H1 (cell line): Measurements from ENCODE around the gene CELF6. TPM values are rescaled to one million over a fixed set of nuclear protein-coding genes. Genes with fewer than 3 reads are reported as not detected.

Source experiments
- CTCF ChIA-PET: fragments of 300-600 bp; sonication (Branson Sonifier 250); formaldehyde crosslinking; loops from one replicate; lab custom pipeline; 2021; ENCODE audit not compliant: partially characterized antibody; lab: Charles Lee
- POLR2A ChIA-PET: fragments of 300-600 bp; sonication (Branson Sonifier 250); formaldehyde crosslinking; loops from one replicate; lab custom pipeline; 2021; ENCODE audit warnings: inconsistent platforms; ENCODE audit not compliant: partially characterized antibody; lab: Charles Lee
- DNase-seq, 2 experiments: peaks; one replicate each; pipeline versions ENCODE4 v3.0.0 to v3.0.0-alpha.2; 2010 to 2022; ENCODE audit warnings: low spot score in 2 of 2, low read depth in 1 of 2, mixed read lengths in 1 of 2
- FAIRE-seq: peaks from 2 replicates; lab custom pipeline; 2011; peaks lifted over from hg19 to GRCh38; lab: Jason Lieb, UNC
- H2AFZ ChIP-seq: 2 replicates; pipeline ENCODE4 v1.8.1; 2012; ENCODE audit warnings: low read length, inconsistent platforms
- H2AK5ac ChIP-seq: 2 replicates; pipeline ENCODE4 v1.6.1; 2013; ENCODE audit warnings: low read depth, low read length
- H2BK120ac ChIP-seq: replicated peaks from 2 replicates; pipeline ENCODE3; 2013; ENCODE audit warnings: low read depth, low read length, inconsistent platforms
- H2BK12ac ChIP-seq: 2 replicates; pipeline ENCODE4 v1.6.1; 2013; ENCODE audit warnings: low read depth, low read length
- H2BK15ac ChIP-seq: 2 replicates; pipeline ENCODE4 v1.6.1; 2013; ENCODE audit warnings: low read length
- H2BK20ac ChIP-seq: 2 replicates; pipeline ENCODE4 v1.6.1; 2013; ENCODE audit warnings: low read length
- H2BK5ac ChIP-seq: 2 replicates; pipeline ENCODE4 v1.6.1; 2013; ENCODE audit warnings: low read depth, low read length
- H3K14ac ChIP-seq: 2 replicates; pipeline ENCODE4 v1.6.1; 2013; ENCODE audit warnings: inconsistent platforms; ENCODE audit not compliant: insufficient read length
- H3K18ac ChIP-seq: 2 replicates; pipeline ENCODE4 v1.6.1; 2013; ENCODE audit warnings: low read length; ENCODE audit errors: extremely low read depth
- H3K23ac ChIP-seq: 2 replicates; pipeline ENCODE4 v1.6.1; 2013; ENCODE audit warnings: inconsistent platforms; ENCODE audit not compliant: insufficient read length
- H3K23me2 ChIP-seq: 2 replicates; pipeline ENCODE4 v1.6.1; 2013; ENCODE audit warnings: low read depth, low read length
- H3K27ac ChIP-seq: 2 replicates; pipeline ENCODE4 v1.6.1; 2011; ENCODE audit warnings: low read depth, low read length, inconsistent platforms
- H3K27me3 ChIP-seq, 4 experiments: replicated peaks in 1 of 4; 1 replicate in 1 of 4; 2 replicates in 3 of 4; pipeline versions ENCODE4 v1.6.1 to v1.8.1; 2011 to 2013; ENCODE audit warnings: low read length in 3 of 4, mild to moderate bottlenecking in 3 of 4, inconsistent platforms in 2 of 4, mixed read lengths in 2 of 4, moderate library complexity in 1 of 4; ENCODE audit not compliant: control insufficient read depth in 3 of 4, insufficient read depth in 3 of 4; ENCODE audit errors: extremely low read depth in 1 of 4
- H3K36me3 ChIP-seq, 4 experiments: 2 replicates each; pipeline versions ENCODE4 v1.6.1 to v1.8.1; 2011 to 2013; ENCODE audit warnings: mild to moderate bottlenecking in 4 of 4, low read length in 3 of 4, moderate library complexity in 2 of 4, control low read depth in 1 of 4, inconsistent platforms in 1 of 4; ENCODE audit not compliant: insufficient read depth in 4 of 4, control insufficient read depth in 2 of 4
- H3K4ac ChIP-seq: replicated peaks from 2 replicates; pipeline ENCODE3; 2013; ENCODE audit warnings: low read length, low read depth, mixed read lengths, inconsistent platforms; ENCODE audit not compliant: insufficient read length
- H3K4me1 ChIP-seq, 4 experiments: replicated peaks in 1 of 4; 1 replicate in 1 of 4; 2 replicates in 3 of 4; pipeline versions ENCODE4 v1.6.1 to v1.8.1; 2011 to 2013; ENCODE audit warnings: low read length in 3 of 4, inconsistent platforms in 2 of 4, mixed read lengths in 1 of 4; ENCODE audit not compliant: insufficient read depth in 4 of 4, control insufficient read depth in 3 of 4
- H3K4me2 ChIP-seq, 2 experiments: 2 replicates each; pipeline versions ENCODE4 v1.6.1 to v1.8.1; 2011 to 2013; ENCODE audit warnings: low read depth in 2 of 2, low read length in 2 of 2, control low read depth in 1 of 2, inconsistent platforms in 1 of 2, mild to moderate bottlenecking in 1 of 2; ENCODE audit not compliant: insufficient read depth in 1 of 2
- H3K4me3 ChIP-seq, 4 experiments: fragments of 200-600, 300-600 bp in 1 of 4; sonication (generic), shearing (Covaris generic), sonication (Bioruptor Twin) in 1 of 4; 2 replicates each; pipeline versions ENCODE4 v1.5.1 to v1.8.1; 2011 to 2016; ENCODE audit warnings: low read length in 4 of 4, low read depth in 3 of 4, control low read depth in 2 of 4, inconsistent platforms in 2 of 4, mild to moderate bottlenecking in 2 of 4, mixed read lengths in 1 of 4, moderate library complexity in 1 of 4; ENCODE audit not compliant: insufficient read depth in 2 of 4; ENCODE audit errors: extremely low read depth in 1 of 4
- H3K56ac ChIP-seq: replicated peaks from 2 replicates; pipeline ENCODE3; 2013; ENCODE audit warnings: low read depth, mild to moderate bottlenecking, mixed read lengths, low read length, inconsistent platforms; ENCODE audit not compliant: insufficient read length
- H3K79me1 ChIP-seq: 2 replicates; pipeline ENCODE4 v1.6.1; 2013; ENCODE audit warnings: low read depth, low read length, control low read depth
- H3K79me2 ChIP-seq, 2 experiments: 2 replicates each; pipeline versions ENCODE4 v1.6.1 to v1.8.1; 2012 to 2013; ENCODE audit warnings: low read length in 2 of 2, mild to moderate bottlenecking in 2 of 2, inconsistent platforms in 1 of 2; ENCODE audit not compliant: insufficient read depth in 2 of 2, control insufficient read depth in 1 of 2
- H3K9ac ChIP-seq, 4 experiments: replicated peaks in 1 of 4; 1 replicate in 1 of 4; 2 replicates in 3 of 4; pipeline versions ENCODE4 v1.6.1 to v1.8.1; 2011 to 2013; ENCODE audit warnings: low read depth in 3 of 4, low read length in 3 of 4, control low read depth in 2 of 4, mild to moderate bottlenecking in 2 of 4, moderate library complexity in 2 of 4, inconsistent platforms in 1 of 4; ENCODE audit errors: extremely low read depth in 1 of 4
- H3K9me3 ChIP-seq, 2 experiments: 2 replicates each; pipeline versions ENCODE4 v1.6.1 to v1.8.1; 2012 to 2013; ENCODE audit warnings: mild to moderate bottlenecking in 2 of 2, moderate library complexity in 2 of 2, control low read depth in 1 of 2, inconsistent platforms in 1 of 2, low read depth in 1 of 2, low read length in 1 of 2, mixed read lengths in 1 of 2; ENCODE audit not compliant: insufficient read depth in 2 of 2
- H4K20me1 ChIP-seq, 2 experiments: replicated peaks in 1 of 2; 2 replicates each; pipeline versions ENCODE3 to v1.8.1; 2011 to 2013; ENCODE audit warnings: inconsistent platforms in 2 of 2, low read length in 2 of 2, mild to moderate bottlenecking in 1 of 2; ENCODE audit not compliant: insufficient read depth in 2 of 2, control insufficient read depth in 1 of 2
- H4K5ac ChIP-seq: 2 replicates; pipeline ENCODE4 v1.6.1; 2013; ENCODE audit warnings: low read length, low read depth, mixed read lengths, inconsistent platforms; ENCODE audit not compliant: insufficient read length
- H4K8ac ChIP-seq: 2 replicates; pipeline ENCODE4 v1.8.0; 2013; ENCODE audit warnings: mild to moderate bottlenecking, moderate library complexity, low read length, inconsistent platforms; ENCODE audit not compliant: insufficient read depth; ENCODE audit errors: extremely low read depth
- H4K91ac ChIP-seq: replicated peaks from 2 replicates; pipeline ENCODE3; 2013; ENCODE audit warnings: low read length, mixed read lengths, inconsistent platforms; ENCODE audit not compliant: insufficient read length
- ATF3 ChIP-seq: IDR thresholded peaks from 2 replicates; pipeline ENCODE4 v1.6.1; 2011; ENCODE audit warnings: low read depth, mild to moderate bottlenecking, low read length; ENCODE audit not compliant: insufficient read depth
- CTBP2 ChIP-seq: IDR thresholded peaks from 2 replicates; pipeline ENCODE4 v1.7.0; 2011; ENCODE audit warnings: borderline replicate concordance, mild to moderate bottlenecking, moderate library complexity, mixed read lengths, low read length; ENCODE audit not compliant: insufficient read depth, insufficient read length
- EGR1 ChIP-seq: IDR thresholded peaks from 2 replicates; pipeline ENCODE4 v1.6.1; 2011; ENCODE audit warnings: low read depth, low read length, borderline replicate concordance
- EZH2 ChIP-seq: fragments of 200-600 bp; sonication (generic); IDR thresholded peaks from 2 replicates; pipeline ENCODE4 v1.7.1; 2012; ENCODE audit warnings: low read depth, mild to moderate bottlenecking, moderate library complexity, low read length, inconsistent platforms; ENCODE audit not compliant: severe bottlenecking
- JUN ChIP-seq: IDR thresholded peaks from 2 replicates; pipeline ENCODE4 v1.6.1; 2011; ENCODE audit warnings: low read depth, mild to moderate bottlenecking, improper control_type of control experiment, low read length
- USF2 ChIP-seq: IDR thresholded peaks from 2 replicates; pipeline ENCODE4 v1.6.1; 2011; ENCODE audit warnings: low read length, improper control_type of control experiment
- WGBS, 2 experiments: shearing (Covaris generic) in 1 of 2; methylation state at CpG; one replicate each; pipeline versions ENCODE4 v1.1.6 to v1.1.7; 2013 to 2015; ENCODE audit warnings: low lambda C conversion rate in 2 of 2, mixed read lengths in 2 of 2, inconsistent platforms in 1 of 2, low coverage in 1 of 2, missing lambda C conversion rate in 1 of 2; ENCODE audit not compliant: insufficient replicate concordance in 2 of 2, insufficient coverage in 1 of 2, insufficient read length in 1 of 2; ENCODE audit errors: extremely low coverage in 1 of 2, missing lambda C conversion rate in 1 of 2; 5-methylcytosine and 5-hydroxymethylcytosine counted together
- polyA plus RNA-seq, 7 experiments: library from polyadenylated mRNA; depleted of rRNA in 3 of 7; stranded (reverse) in 5 of 7; unstranded in 2 of 7; fragments of >200 nt in 5 of 7; fragments of 200-250 nt in 2 of 7; gene quantifications; 1 replicate in 5 of 7; 2 replicates in 1 of 7; 4 replicates in 1 of 7; pipeline versions ENCODE4 v1.2.1 to v1.2.3, GENCODE V29; 2011 to 2013; ENCODE audit warnings: missing spikeins in 2 of 7, mixed read lengths in 2 of 7
- total RNA-seq: library from RNA; stranded (reverse); fragmentation: NEBNext Ultra II Directional; extraction: Animal tissue kit (Norgen Biotek cat#: 25700); gene quantifications from 2 replicates; pipeline ENCODE4 v1.2.1, GENCODE V29; 2021

Gene CELF6
- total and polyA plus RNA-seq, 2 of the 8 experiments (the other 6 are each of a cell fraction or from before 2014, with no cell fraction given): 0.09 to 0.19 TPM

GRCh38 chr15:72340366-72340765 lies 20.4 kb upstream of the CELF6 start:
- no peak overlapping the region for H3K56ac ChIP-seq
- WGBS, 2 experiments: 86% methylated on average over 1 of the region's 1 CpG; no CpG with 5 or more reads in 1 of the 2 experiments
- H2BK12ac ChIP-seq: no peak overlapping the region
- H4K91ac ChIP-seq: no peak overlapping the region
- H3K36me3 ChIP-seq: peaks cover 0 to 10% (median 6%) of the 10 kb centered on the region in 4 experiments; a peak in 6 of 8 replicates
- H3K27ac ChIP-seq: no peak overlapping the region
- H3K14ac ChIP-seq: no peak overlapping the region
- no peak overlapping the region for H2AFZ ChIP-seq
- no peak overlapping the region for H4K5ac ChIP-seq
- peaks cover 0 to 1% of the 10 kb centered on the region in 2 experiments for H4K20me1 ChIP-seq
- ChIA-PET CTCF (interaction anchor here (0.6 to 4.7 kb wide), 10 partner anchors 10 to 259 kb away, joined by 3 to 30 read pairs (median 4); no protein-coding TSS in a partner anchor), POLR2A (interaction anchor here (0.6 to 0.9 kb wide), 3 partner anchors 9 to 73 kb away, joined by 3 read pairs; no protein-coding TSS in a partner anchor)
- H2AK5ac ChIP-seq: no peak overlapping the region
- no peak overlapping the region for H3K4me3 ChIP-seq
- H2BK15ac ChIP-seq: no peak overlapping the region
- no peaks in the 10 kb centered on the region for H3K79me1 ChIP-seq
- H3K9ac ChIP-seq: no peak overlapping the region; a peak in 1 of 7 replicates
- H2BK5ac ChIP-seq: no peak overlapping the region
- H3K23me2 ChIP-seq: no peaks in the 10 kb centered on the region; the same call in 1 of the 2 replicates
- no peak overlapping the region for H3K4ac ChIP-seq
- H3K18ac ChIP-seq: no peak overlapping the region
- H4K8ac ChIP-seq: no peak overlapping the region
- H2BK120ac ChIP-seq: no peak overlapping the region
- no peaks in the 10 kb centered on the region for H3K79me2 ChIP-seq
- H3K9me3 ChIP-seq: no peaks in the 10 kb centered on the region
- no peak for DNase-seq
- H3K4me2 ChIP-seq: no peak overlapping the region
- H3K23ac ChIP-seq: no peak overlapping the region
- TF ChIP-seq CTBP2 (no peak), JUN (no peak), ATF3 (no peak), USF2 (no peak), EZH2 (no peak), EGR1 (no peak)
- TF ChIP-seq, all 59 proteins: peak for 0
- no peak for FAIRE-seq
- H3K27me3 ChIP-seq: no peaks in the 10 kb centered on the region
- H3K4me1 ChIP-seq: peaks cover 0 to 2% (median 2%) of the 10 kb centered on the region in 4 experiments; a peak in 4 of 7 replicates
- no peak overlapping the region for H2BK20ac ChIP-seq
